ENCODE data around the gene NDEL1. TPM values are rescaled to one million over a fixed set of nuclear protein-coding genes. Genes with fewer than 3 reads are reported as not detected.

NDEL1 gene
- total RNA-seq, 1 experiment from 2014 or later: 39.2 TPM

- Histone ChIP-seq H3K9me2 (ENCODE audit: insufficient read depth) (no peaks in the 10 kb centered on the region), H3K27me3 (ENCODE audit: insufficient read depth, low read length) (no peaks in the 10 kb centered on the region), H4K20me1 (ENCODE audit: insufficient read depth) (no peaks in the 10 kb centered on the region), H3K36me3 (ENCODE audit: control insufficient read depth in 1 of 2, insufficient read depth in 2 of 2, low read length in 2 of 2) (peaks cover 42 to 45% of the 10 kb centered on the region in 2 experiments), H3K4me2 (ENCODE audit: low read length) (no peak overlapping the region), H3K79me2 (ENCODE audit: insufficient read depth, low read length) (no peaks in the 10 kb centered on the region), H3K4me1 (ENCODE audit: control insufficient read depth in 1 of 2, insufficient read depth in 2 of 2, low read length in 2 of 2) (no peaks in the 10 kb centered on the region), H3K4me3 (replicated peaks in 1 of 2; ENCODE audit: low read depth in 1 of 2, low read length in 2 of 2) (no peak overlapping the region), H3K9me3 (ENCODE audit: control insufficient read depth in 1 of 2, insufficient read depth in 1 of 2, low read depth in 1 of 2, low read length in 2 of 2) (no peaks in the 10 kb centered on the region), H2AFZ (ENCODE audit: low read depth, low read length, poor library complexity, severe bottlenecking) (no peak overlapping the region), H3K9ac (ENCODE audit: low read length) (no peak overlapping the region), H3K27ac (ENCODE audit: low read depth, low read length) (no peak overlapping the region)
- POLR2A ChIA-PET: no interaction called here
- RAD21 ChIA-PET (ENCODE audit: low non-redundant PET in 1 of 2, low total read pairs in 2 of 2, uncharacterized antibody in 2 of 2, unreplicated experiment in 2 of 2): no interaction called here
- no peak for TF ChIP-seq POLR2A (IDR thresholded peaks at IDR 0.05; ENCODE audit: borderline replicate concordance, extremely low read depth, insufficient read depth, insufficient read length)
- TF ChIP-seq EZH2 (IDR thresholded peaks at IDR 0.05): no peak
- TF ChIP-seq JUND (IDR thresholded peaks at IDR 0.05): no peak
- TF ChIP-seq ATF3 (IDR thresholded peaks at IDR 0.05): no peak
- TF ChIP-seq CBX3 (IDR thresholded peaks at IDR 0.05; ENCODE audit: low read depth): no peak
- no peak for TF ChIP-seq CEBPB (IDR thresholded peaks at IDR 0.05; ENCODE audit: low read depth)
- no peak for TF ChIP-seq POLR2AphosphoS5 (IDR thresholded peaks at IDR 0.05; ENCODE audit: low read depth, low read length)
- no peak for TF ChIP-seq FOSL1 (IDR thresholded peaks at IDR 0.05; ENCODE audit: low read depth)
- TF ChIP-seq RAD21 (IDR thresholded peaks at IDR 0.05; ENCODE audit: low read depth): no peak
- TF ChIP-seq YY1 (IDR thresholded peaks at IDR 0.05; ENCODE audit: extremely low read depth, insufficient replicate concordance, low read depth, low read length): no peak
- TF ChIP-seq CTCF (IDR thresholded peaks at IDR 0.05 in 2 of 3, conservative IDR thresholded peaks at IDR 0.05 in 1 of 3; ENCODE audit: borderline replicate concordance in 1 of 3, insufficient read depth in 1 of 3, low read depth in 2 of 3, low read length in 2 of 3): no peak
- TF ChIP-seq REST (IDR thresholded peaks at IDR 0.05; ENCODE audit: low read depth): no peak
- TF ChIP-seq EZH2phosphoT487 (IDR thresholded peaks at IDR 0.05; ENCODE audit: borderline replicate concordance): no peak
- TF ChIP-seq ZFX (IDR thresholded peaks at IDR 0.05): no peak
- no peak for TF ChIP-seq SP1 (IDR thresholded peaks at IDR 0.05; ENCODE audit: low read depth)
- no peak for DNase-seq (ENCODE audit: low read depth, low spot score)
- BruUV-seq (replicated peaks): no TSS peak
- CTCF ChIA-PET: no interaction called here
- no peak for ATAC-seq
- intact Hi-C loops (cut with micrococcal nuclease): no loop called here
Observed at GRCh38 chr17:8477715-8478441, 42.2 kb downstream of the NDEL1 start.

Measured in HCT116 (cell line).